AML-193 (cell line): ENCODE results near the gene COL4A2.
"Not testable (repeated sequence)": the region's sequence is repeated elsewhere in the genome, so short reads cannot be mapped to it uniquely, and the experiment has no call there.

ENCODE experiments used
- DNase-seq, 2 experiments: peaks; one replicate each; lab custom pipeline; 2025; lab: John Stamatoyannopoulos, UW

COL4A2 gene

DNA sequence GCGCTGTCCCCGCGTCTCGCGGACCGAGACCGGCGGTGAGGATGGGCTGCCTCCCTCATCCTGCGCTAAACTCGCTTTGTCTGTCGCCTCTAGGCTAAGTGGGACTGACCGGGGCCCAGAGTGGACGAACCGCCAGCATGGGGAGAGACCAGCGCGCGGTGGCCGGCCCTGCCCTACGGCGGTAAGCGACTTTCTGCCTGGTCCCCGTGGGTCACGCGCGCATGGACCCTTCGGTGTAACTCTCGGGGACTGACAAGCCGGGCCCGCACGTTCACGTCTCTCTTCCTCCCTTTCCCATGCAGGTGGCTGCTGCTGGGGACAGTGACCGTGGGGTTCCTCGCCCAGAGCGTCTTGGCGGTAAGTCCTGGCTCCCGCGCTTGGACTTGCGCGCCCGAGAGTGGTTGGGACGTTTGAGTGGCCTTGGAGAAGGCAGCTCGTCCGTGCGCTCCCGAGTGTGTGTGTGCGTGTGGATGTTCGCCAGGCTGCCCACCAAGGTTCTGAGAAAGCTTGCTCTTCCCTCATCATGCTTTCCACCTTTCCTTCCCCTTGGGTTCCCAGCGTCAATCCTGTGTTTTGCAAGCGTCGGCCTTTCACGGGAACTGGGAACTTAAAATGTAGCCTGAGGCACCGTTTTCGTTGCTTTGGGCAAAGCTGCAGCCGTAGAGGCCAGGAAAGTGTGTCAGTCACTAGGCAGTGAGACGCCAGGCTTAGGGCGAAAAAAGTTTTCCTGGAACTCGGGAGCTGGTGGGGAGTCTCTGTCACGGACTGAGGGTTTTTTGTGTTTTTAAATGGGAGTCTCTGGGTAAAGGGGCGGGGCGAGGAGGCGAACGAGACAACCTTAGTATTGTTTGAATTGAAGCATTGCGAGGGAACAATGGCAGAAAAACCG lies 927 bp downstream of the COL4A2 start:
- no peak for DNase-seq

DNA sequence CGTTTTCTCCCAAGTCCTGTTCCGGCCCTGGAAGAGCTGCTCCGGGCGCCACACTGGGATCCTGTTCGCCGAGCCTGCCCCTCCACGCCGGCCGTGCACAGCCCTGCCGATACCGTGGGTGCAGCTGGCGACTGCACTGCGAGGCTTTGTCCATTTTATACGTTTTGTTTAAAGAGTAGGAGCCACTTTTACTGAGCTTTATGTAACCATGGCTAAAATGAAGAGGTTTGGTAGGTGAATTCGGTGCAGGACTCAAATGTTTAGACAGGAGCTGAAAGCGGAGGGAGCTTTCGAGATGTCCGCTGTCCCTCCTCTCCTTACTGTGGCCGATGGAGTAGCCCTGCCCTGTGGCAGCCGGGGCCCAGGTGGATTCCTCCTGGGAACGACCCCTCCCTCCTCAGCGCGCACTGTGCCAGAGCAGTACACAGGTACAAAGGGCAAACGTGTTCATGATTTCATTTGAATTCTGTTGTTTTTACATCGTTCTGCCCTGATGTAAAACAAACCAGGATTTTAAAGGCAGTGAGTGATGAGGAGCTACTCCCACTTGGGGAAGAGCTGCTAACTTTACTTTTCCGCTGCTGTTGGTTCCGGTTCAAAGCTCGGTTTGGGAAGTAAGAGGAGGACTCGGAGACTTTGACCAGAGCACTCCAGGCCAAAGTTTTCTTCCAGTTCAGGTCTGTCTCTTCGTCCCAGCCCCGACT lies 1.7 kb downstream of the COL4A2 start:
- DNase-seq = no peak

DNA sequence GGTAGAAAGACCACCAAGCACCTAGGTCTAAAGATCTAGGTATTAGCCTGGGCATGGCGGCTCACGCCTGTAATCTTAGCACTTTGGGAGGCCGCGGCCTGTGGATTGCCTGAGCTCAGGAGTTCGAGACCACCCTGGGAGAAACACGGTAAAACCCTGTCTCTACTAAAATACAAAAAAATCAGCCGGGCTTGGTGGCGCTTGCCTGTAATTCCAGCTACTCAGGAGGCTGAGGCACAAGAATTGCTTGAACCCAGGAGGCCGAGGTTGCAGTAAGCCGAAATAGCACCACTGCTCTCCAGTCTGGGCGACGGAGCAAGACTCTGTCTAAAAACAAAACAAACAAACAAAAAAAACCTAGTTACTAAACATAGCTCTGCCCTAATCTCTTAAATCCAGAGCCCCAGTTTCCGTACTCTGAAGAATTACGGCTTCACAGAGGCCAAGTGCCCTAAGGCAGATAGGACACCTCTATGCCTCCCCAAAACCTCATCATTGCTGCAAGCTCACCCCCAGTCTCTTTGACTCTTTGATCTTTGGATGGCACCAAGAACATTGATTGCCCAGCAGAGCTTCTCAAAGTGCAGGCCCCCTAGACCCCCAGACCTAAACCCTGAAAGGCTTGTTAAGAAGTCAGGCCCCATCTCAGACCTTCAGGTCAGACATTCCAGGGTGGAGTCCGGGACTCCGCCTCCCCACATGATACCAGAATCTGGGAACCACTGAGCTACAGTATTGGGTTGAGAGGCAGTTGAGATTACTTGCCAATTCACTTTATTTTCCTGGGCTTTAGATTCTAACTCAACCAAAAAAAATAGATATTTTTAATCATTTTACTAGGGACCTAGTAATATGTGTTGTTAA lies 2.8 kb downstream of the COL4A2 start:
- no peak for DNase-seq

DNA sequence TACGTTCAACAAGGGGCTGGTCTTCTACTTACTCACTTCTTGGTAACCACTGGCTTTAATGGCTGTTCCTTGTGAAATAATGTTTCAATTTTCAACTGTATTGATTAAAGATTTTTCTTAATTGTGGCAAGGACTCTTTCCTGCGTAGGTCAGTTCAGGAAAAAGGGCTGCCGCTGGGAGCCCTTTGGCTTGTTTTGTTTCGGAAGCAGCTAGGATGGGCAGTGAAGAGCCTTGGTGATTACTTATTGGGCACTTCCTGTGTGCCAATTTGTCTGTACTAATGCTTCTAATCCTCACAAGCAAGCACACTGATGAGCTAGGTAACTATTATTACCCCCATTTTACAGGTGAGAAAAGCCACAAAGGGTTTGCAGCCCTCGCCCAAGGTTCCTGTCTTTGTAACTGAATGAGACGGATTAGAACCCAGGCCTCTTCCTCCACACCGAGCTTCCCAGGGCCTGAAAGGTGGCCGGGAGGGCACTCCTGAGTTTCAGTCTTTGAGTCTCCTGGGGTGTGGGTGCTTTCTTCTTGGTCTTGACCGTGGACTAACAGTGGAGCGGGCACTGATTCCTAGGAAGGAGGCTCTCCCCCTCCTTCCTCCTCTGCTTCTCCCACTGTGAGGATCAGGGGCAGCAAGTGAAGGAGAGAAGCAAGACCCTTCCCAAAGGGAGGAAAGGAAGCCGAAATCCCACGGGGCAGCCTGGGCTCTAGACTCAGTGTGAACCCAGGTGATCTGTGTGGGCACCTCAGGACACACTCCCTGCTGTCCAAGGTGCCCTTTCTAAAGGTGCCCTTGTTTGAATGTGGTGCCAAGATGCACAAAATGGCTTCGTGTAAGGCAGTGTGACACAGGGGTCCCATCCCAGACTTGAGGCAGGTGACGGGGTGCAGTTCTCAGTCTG lies 3.7 kb downstream of the COL4A2 start:
- no peak for DNase-seq

DNA sequence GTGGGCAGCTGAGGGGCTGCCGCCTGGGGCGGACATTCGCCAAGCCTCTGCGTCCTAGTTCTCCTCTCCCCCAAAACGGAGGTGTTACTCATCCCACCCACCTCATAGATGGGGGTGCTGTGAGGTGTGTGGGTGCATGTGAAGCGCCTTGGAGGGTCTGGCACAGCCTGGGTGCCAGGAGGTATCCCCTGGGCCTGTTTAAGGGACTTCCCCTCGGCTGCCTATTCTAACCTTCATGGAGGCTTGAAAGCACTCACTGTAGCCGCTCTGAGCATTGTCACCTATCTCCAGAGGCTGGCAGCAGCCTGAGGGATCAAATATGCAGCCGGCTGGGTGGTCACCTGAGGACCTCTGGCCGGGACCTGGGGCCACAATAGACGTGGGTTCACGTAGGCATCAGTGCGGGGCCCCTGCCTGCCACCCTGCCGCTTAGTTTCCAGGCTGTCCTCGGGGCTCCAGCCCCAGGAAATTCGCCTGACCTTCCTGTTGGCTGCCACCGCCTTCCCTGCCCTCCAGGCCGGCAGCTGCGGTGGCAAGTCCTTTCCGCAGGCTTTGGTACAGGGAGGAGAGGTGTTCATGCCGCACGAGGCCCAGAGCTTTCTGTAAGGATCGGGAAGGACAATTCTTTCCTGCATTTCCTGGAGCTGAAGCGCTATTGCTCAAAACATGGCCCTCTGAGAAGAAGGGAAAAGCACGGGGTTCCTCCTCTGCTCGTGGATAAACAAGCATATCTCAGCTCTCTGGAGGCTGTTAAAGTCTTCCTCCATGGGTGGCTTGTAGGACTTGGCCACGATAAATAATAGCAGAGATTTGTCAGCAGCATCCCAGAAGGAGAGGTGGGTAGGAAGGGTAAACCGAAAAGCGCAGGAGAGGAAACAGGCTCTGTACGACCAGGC lies 4.6 kb downstream of the COL4A2 start:
- no peak for DNase-seq

DNA sequence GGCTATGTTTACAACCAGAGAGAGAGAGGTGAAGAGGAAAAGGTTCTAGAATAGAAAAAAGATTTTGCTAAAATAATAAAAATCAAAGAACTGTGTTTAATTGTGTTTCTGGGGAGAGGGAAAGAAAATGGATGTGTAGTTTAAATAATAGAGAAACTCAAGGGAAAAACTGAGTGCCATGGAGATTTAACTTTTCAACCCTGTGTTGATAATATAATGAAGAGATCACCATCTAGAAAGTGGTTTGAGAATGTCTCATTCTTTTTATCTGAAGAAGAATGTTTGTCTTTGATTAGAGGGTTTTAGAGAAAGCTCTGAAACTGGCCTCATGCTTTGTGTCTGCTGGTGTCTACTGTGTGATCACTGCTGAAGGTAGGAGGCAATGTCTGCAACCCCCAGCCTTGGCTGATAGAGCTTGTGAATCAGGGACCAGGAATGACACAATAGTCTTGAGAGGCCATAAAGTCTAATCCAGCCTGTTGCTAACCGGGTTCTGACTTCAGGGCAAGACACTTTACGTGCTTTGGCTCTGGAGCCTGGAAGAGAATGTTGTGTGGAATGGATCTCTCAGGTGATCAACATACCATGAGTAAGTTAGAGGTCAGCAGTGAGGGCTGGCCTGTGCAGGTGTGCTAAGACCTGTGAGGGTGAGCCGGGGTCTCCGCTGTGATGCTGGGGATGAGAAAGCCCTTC lies 5.4 kb downstream of the COL4A2 start:
- no peak for DNase-seq

DNA sequence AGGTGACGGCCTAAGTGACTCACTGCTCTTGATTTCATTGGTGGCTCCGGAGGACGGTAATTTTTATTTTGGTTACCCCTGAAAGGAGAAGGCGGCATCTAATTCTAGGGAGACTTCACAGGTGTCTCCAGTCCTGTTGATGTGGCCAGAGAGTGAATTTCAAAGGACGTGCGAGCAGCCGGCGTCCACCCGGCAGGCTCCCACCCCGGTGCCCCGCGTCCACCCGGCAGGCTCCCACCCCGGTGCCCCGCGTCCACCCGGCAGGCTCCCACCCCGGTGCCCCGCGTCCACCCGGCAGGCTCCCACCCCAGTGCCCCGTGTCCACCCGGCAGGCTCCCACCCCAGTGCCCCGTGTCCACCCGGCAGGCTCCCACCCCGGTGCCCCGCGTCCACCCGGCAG lies 6.2 kb downstream of the COL4A2 start:
- not testable (repeated sequence) for DNase-seq

DNA sequence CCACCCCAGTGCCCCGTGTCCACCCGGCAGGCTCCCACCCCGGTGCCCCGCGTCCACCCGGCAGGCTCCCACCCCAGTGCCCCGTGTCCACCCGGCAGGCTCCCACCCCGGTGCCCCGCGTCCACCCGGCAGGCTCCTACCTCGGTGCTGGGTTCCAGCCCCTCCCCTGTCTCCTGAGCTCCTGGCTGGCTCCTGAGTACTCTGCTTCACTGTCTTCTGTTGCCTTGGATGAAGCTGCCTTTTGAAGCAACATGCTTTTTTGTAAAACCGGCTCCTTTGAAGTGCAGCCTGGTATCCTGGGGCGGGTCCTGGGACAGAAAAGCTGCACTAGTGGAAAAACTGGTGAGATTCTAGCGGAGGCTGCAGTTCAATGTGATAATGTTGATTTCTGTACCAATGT lies 6.6 kb downstream of the COL4A2 start:
- DNase-seq = not testable (repeated sequence)

DNA sequence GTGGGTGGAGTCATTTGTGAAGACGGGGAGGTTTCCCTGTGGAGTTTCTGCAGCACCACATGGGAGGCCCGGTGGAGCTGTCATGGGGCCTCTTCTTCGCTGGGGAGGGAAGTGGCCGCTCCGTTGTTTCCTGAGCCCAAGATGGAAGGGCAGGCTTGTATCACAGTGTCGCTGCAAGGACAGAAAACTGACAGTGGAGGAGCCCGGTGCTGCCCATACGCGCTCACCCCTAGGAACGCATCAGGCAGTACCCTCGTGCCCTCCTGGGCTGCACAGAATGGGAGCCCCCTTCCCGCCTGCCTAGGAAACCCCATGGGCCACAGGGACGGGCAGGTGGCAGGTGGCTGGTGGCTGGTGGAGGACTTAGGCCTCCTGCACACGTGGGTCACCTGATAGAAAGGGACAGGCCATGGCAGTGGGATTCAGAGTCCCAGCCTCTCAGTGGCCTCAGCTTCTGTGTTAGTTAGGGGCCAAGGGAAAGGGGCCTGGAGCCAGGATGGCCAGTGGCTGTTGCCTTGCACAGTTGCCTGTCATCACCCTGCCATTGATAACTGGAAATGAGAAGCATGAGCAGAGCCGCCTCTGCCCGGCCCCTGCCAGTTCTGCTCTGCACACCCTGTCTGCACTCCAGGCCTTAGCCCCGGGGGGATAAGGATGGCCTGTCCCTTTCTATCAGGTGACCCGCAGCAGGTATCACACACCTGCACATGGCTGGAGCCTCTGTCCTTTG lies 7.6 kb downstream of the COL4A2 start:
- no peak for DNase-seq

DNA sequence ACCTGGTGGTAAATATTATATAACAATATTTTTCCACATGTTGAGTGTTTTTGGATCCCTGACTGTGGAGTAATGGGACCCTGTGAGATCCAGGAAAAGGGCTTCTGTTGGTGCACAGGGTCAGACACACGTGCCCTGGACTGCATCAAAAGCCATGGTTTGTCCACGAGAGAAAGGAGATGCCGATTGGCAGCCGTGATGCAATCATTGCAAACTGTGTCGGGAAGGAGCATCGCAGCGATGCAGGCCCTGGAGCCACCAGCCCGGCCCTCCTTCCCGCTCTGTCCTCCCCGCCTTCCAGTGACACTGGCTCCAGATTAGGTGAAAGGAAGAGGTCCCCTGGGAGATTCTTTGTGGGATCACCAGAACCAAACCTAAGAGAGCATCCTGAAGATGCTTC lies 9.1 kb downstream of the COL4A2 start:
- DNase-seq = no peak

DNA sequence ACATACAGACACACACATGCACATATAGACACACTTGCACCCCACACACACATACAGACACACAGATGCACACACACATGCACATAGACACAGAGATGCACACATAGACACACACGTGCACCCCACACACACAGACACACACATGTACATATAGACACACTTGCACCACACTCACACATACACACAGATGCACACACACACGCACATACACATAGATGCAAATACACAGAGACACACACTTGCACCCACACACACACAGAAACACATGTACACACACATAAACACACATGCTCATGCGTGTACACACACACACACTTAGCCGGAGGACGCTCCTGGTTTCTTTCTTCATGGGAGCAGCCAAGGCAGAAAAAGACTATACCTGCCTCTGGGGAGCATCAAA lies 10.0 kb downstream of the COL4A2 start:
- DNase-seq = no peak

DNA sequence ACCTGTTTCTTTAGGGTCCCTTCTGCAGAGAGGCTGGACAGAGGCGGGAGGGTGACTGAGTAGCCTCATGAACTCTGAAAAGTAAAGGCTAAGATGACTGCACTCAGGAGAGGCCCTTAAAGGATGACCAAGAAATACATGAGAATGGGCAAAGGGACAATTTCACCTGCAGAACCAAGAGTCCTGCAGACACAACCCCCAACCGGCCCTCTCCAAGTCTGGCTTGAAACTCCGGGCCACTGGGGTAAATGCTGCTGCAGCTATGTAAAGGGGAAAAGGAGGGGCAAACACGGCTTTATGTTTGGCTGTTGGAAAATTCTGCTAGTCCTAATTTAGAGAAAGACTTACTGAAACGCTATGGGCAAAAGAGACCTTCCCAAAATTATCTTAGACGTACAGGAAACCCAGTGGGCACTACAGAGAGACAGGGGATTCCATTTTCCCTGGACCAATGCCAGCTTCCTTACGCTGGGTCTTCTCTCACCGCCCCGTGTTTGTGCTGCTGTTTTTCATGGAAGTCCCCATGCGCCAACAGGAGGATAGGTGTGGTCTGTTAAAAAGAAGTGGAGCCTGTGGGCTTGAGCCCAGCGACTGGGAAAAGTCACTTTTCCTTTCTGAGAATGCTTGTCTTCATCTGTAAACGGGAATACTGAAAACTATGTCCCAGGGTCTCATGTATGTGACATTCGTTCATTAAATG lies 10.6 kb downstream of the COL4A2 start:
- DNase-seq = no peak

DNA sequence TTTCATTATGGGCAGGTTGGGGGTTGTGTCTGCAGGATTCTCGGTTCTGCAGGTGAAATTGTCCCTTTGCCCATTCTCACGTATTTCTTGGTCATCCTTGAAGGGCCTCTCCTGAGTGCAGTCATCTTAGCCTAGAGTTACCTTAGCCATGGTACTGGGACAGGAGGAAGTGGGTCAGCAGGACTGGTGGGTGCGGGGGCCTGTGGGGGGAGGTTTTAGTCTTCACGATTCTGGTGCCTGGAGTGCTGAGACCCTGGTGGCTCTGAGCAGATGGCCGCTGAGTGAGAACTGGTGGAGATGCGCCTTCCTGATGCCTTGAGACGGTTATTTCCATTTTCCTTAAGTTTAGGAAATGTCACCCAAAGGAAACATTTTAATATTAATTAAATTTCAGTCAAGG lies 11.8 kb downstream of the COL4A2 start:
- no peak for DNase-seq

DNA sequence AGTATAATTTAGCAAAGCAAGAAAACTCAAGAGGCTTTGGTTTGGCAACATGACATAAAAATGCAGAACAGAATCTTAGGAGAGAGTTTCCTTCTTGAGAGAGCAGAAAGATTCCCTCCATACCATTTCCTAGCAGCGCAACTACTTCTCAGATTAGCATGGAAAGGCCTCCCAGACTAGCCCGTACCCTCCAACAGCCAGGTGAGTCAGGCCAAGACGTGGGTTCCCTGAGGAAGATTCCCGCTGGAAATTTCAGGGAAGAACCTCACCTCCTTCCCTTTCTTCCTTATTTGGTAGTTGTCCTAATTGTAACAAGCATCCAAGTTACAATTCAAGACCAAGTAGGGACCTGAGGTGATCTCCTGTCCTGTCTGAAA lies 12.3 kb downstream of the COL4A2 start:
- no peak for DNase-seq

DNA sequence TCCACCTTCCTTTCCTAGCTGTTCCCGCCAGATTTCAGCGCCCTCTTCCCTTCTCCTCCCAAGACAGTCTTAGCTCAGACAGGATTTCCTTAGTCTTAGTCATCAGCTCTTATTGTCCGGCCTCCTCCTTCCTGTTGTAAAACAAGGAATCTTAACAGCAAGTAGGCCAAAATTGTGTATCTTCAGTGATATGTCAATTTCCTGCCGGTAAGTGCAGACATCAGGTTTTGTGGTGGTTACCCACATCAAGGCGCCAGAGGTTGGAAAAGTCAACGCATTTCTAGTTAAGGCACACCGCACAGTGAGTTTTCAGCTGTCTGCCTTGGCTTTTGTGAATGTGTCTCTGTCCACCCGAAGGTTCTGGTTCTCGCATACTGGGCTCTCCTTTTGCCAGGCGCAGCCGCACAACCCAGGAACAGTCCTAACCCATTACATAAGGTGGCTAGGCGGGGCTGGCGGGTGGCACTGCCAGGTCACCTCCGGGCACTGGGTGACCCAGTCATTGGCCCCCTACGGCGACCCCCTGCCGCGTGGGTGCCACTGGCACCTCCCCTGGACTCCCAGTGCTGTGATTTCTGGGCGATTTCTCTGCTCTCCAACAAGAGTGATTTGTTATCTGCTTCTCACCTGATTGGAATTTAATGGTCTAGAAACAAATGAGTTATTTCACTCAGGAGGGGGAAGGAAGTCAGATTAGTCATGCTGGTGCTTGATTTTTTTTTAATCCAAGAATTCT lies 12.9 kb downstream of the COL4A2 start:
- no peak for DNase-seq

DNA sequence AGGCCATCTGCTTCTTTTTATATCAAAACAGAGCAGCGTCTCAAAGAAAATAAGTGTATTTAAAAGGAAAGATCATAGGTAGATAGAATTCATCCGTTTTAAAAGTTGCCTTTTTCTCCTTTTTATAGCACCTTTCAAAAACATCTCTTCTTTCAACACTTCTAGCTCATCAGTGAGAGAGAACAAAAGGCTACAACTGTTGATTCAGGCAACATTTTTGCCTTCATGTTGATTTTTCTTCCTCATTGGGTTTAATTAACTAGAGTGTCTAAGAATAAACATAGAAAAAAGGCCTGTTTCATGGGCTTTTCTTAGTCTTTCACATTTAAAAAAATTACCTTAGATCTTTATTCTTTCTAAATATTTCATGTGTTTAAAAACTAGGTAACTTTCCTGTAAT lies 13.6 kb downstream of the COL4A2 start:
- no peak for DNase-seq

DNA sequence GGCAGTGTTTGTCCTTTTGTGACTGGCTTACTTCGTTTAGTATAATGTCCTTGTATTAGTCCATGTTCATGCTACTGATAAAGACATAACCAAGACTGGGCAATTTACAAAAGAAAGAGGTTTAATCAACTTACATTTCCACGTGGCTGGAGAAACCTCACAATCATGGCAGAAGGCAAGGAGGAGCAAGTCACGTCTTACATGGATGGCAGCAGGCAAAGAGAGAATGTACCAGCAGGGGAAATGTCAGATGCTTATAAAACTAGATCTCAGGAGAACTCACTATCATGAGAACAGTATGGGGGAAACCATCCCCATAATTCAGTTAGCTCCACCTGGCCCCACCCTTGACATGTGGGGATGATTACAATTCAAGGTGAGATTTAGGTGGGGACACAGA lies 14.5 kb downstream of the COL4A2 start:
- DNase-seq = not testable (repeated sequence)
